NCI-H2107 treated with DMSO at 0.1 percent for 48 hours (cell line): ENCODE measurements around the gene DOCK3.
"Not testable (repeated sequence)": the region's sequence is repeated elsewhere in the genome, so short reads cannot be mapped to it uniquely, and the experiment has no call there.

ENCODE experiments used
- DNase-seq: peaks from one replicate; lab custom pipeline; 2025; ENCODE audit not compliant: unreplicated experiment; lab: John Stamatoyannopoulos, UW

The DOCK3 gene

DNA sequence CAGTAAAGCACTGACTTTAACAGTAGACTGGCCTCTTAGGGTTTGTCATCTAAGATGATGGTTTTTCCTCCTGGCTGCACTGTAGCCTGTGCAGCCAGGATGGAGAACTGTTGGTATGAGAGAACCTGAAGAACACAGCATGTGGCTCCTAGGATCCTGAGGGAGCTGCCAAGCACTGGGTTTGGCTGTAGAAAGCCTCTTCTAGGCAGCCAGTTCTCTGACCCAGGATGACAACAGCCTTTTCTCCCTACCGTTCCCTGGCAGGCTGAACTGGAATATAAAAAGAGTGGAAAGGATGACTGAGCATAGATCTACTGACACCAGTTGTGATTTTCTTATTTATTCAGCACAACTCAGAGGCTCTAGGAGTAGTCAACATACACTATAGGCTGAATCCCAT, 676.0 kb downstream of the DOCK3 start:
- DNase-seq: no peak

DNA sequence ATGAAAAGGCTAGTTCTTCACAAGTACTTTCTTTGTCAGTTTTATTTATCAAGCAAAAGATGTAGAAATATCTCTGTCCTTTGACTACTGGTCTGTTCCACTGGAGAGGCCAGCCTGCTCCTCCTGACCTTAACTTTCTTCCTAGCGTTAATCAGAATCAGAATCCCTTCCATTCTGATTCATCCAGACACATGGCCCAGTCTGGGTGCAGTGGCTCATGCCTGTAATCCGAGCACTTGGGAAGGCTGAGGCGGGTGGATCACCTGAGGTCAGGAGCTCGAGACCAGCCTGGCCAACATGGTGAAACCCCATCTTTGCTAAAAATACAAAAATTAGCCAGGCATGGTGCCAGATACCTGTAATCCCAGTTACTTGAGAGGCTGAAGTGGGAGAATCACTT, 678.4 kb downstream of the DOCK3 start:
- DNase-seq: no peak

DNA sequence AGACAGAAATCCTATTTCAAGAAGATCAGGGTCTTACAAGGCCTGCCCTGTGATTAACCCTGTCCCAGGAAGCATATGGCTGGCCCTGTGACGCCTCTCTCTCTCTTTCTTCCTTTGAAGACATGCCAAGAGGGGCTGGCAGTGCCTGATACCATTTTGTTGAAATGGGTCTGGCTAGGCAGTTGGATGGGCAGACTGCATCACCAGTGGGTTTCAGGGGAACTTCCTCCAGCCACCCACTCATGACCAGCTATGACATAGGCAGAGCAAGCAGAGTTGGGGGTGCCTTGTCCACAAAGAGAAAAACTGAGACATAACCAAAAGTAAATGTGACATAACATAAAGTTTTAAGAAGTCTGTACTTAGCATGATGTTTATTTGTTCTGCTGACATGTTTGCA, 679.0 kb downstream of the DOCK3 start:
- no peak for DNase-seq

DNA sequence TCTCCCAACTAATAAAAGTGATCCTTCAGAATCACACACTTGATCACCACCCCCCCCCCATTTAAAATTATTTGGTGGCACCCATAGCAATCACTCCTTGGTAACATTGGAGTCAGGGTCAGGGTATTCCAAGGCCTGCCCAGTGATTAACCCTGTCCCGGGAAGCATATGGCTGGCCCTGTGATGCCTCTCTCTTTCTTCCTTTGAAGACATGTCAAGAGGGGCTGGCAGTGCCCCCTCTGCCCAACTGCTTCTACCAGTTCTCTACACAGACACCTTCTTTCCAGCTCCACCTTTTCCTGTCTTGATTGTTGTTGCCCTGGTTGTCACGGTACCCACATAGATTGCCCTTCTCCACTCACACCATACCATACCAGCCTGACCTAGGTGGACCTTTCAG, 679.4 kb downstream of the DOCK3 start:
- no peak for DNase-seq

DNA sequence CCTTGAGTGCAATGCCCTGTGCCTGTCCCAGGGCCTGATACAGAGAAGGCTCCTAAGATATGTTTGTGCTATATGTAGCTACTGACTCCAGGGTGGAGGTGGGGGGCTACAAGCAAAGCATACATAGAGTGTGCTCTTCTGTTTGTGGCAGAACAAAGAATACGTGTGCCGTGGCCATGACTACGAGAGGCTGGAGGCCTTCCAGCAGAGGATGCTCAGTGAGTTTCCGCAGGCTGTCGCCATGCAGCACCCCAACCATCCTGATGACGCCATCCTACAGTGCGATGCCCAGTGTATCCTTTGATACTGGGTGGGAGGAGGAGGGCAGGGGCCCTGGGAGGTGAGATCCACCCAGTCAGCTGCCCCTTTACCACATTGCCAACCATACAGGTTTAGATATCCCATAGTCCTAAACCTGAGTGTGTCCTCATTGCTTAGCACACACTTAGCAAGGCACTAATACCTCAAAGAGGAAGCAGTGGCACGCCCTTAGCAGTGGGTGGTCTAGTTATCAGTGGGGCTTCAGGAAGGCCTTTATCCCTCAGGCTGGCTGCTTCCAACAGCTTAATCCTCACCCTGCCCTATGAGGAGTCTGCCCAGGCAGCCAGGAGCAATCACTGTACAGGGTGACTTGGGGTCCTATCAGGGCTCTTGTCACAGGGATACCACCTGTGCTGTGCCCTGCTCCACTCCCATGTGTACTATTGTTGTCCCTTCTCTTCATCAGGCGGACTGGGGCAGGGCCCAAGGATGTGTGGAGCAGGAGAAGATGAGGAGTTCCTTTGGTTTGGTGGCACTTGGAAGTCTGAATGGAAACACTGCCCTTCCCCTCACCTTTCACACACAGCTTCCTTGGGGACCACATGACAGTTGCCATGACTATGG, 680.2 kb downstream of the DOCK3 start:
- no peak for DNase-seq

DNA sequence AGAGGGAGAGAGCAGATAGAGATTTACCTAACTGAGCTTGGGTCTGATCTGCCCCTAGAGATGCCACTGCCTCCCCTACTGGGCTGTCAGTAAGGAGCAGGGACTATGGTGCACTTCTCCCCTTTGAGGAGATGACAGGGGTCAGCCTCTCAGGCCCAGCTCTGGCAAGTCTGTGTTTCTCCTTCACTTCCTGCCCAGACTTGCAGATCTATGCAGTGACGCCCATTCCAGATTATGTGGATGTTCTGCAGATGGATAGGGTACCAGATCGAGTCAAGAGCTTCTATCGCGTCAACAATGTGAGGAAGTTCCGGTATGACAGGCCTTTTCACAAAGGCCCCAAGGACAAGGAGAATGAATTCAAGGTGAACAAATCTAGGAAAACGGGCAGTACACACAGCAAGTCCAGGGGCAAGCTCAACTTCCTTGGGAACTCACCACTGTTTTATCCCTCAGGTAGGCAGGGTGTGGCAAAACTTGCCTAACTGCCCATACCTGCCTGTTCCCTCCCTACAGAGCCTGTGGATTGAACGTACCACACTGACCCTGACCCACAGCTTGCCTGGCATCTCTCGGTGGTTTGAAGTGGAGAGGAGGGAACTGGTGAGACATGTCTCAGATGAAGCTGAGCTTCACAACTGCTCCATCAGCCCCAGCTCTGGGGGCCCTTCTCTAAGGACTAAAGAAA, 681.3 kb downstream of the DOCK3 start:
- DNase-seq: no peak

DNA sequence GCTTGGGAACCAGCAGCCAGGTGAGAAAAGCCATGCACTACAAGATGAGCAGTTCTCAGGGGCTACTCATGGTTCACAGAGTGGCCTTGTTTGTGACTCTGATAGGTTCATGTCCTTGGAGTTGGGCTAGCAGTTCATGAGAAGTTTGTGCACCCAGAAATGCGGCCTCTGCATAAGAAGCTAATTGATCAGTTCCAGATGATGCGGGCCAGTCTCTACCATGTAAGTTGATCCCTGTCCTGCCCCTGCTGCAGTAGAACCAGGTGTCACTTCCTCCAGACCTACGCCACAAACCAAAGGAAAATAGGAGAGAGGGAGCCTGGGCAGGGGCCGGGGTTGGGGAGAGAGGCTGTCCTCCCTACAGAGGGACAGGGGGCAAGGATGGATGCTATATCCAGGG, 683.1 kb downstream of the DOCK3 start:
- DNase-seq: no peak

DNA sequence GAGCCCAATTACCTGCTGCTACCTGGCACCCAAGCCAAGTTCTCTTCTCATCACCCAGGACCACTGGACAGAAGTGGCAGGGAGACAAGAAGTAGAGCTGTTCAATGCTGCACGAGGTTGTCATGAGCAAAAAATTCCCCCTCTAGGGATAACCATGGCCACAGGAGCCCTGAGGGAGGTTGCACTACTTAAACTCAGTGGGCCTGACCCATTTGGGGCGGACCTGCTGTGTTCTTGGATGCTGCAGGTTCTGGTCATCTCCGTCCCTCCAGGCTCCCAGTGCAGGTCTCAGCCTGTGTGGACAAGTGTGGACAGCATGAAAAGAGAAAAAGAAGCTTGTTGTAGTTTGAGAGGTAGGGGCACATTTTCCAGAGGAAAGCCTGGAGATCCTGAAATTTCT, 684.3 kb downstream of the DOCK3 start:
- no peak for DNase-seq

DNA sequence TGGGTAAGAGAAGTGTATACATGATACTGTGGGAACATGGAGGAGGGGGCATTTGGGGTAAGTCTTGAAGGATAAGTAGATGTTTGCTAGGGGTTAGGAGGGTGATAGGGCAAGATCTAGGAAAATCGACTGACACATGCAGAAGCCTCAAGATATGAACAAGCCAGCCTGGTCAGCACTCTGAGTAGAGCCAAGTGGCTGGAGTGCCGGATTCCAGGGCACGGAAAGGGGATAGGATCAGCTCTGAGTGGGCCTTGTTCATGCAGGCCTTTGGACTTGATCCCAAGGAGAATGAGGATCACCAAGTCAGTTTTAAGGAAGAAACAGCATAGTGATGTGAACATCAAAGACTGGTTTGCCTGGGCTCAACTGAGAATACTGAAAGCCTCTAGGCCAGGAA, 686.1 kb downstream of the DOCK3 start:
- DNase-seq: no peak

DNA sequence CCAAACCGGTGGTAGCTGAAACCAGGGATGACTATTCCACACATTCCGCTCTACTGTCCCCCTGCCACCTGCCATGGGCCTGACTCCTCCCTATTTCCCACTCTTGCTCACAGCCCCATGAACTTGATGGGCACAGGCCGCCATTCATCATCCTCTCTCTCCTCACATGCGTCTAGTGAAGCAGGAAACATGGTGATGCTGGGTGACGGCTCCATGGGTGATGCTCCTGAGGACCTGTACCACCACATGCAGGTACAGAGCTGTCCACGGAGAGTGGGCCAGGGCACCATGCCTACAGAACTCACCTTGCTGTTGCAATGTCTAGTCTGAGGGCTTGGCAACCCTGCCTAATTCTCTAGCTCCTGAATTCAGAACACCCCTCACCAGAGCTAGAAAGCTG, 687.0 kb downstream of the DOCK3 start:
- DNase-seq: no peak

DNA sequence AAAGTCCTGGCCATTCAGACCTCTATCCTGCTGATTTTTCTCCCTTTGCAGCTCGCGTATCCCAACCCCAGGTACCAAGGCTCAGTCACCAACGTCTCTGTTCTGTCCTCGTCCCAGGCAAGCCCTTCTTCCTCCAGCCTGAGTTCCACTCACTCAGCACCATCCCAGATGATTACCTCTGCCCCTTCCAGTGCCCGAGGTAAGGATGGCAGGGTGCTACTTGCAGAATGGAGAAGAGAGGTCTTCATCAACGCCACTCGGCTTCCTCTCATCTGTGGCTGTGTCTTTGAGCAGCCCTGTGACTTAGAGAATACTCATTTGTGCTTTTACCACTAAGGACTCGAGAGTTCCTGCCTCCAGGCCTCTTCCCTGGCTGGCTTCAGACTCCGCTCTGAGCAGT, 687.7 kb downstream of the DOCK3 start:
- no peak for DNase-seq

DNA sequence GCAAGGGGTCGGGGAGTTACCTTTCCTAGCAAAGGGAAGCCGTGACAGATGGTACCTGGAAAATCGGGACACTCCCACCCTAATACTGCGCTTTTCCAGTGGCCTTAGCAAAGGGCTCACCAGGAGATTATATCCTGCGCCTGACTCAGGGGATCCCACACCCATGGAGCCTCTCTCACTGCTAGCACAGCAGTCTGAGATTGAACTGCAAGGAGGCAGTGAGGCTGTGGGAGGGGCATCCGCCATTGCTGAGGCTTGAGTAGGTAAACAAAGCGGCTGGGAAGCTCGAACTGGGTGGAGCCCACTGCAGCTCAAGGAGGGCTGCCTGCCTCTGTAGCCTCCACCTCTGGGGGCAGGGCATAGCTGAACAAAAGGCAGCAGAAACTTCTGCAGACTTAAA, 693.5 kb downstream of the DOCK3 start:
- not testable (repeated sequence) for DNase-seq

DNA sequence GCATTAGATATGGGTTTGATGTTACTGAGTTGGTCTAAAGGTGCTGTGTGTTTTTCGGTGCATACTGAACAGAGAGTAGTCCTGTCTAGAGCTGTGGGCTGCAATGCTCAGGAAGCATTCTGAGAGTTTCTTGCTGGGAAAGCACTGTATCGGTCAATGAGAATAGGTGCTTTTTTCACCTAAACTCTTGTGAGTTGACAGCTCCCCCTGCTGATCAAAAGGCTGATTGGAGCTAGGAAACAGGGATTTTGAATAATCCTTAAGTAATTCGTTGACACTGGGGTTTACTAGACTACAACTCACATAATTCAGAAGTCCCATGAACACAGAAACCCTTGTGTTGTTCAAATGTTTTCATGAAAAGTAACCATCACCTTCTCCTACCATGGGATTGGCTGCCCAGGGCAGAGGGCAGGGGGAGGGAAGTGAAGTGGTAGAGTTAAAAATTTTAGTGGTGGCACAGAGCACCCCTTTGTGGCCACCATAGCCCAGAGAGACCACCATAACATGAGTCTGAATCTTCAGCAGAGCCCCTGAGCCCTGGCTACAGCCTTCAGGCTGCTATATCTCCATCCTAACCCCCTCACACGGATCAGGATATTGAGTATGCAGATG, 697.3 kb downstream of the DOCK3 start:
- no peak for DNase-seq

DNA sequence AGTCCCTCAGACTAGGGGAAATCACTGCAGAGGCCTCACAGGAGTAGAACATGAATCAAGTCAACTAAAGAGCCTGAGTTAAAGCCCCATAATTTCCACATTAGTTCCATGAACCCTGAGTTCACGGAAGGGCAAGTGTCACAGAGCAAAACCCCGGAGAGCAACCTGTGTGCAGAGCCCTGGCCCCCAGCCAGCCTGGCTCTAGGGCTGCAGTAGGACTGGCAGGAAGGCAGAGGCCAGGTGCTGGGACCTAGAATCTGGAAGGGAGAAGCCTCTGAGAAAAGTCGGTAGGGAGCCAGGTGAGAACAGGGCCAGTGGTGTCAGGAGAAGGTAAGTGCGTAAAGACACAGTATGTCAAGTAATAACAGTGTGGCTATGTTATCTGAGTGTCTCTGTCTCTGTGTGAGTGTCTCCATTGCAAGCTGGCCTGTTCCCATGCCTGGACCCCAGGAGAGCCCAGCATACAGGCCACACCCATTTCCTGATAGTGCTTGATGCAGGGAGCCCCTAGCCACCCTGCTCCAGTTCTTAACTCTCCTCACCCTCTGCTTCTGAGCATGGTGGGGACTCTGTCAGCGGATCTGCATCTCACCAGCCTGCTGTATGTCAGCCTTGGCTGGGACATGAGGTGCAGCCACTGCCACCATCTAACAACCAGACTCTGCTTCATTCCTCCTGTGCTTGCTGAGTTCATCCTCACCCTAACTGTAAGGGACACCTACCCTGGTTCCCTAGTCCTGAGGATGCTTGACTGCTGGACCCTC, 699.1 kb downstream of the DOCK3 start:
- no peak for DNase-seq

DNA sequence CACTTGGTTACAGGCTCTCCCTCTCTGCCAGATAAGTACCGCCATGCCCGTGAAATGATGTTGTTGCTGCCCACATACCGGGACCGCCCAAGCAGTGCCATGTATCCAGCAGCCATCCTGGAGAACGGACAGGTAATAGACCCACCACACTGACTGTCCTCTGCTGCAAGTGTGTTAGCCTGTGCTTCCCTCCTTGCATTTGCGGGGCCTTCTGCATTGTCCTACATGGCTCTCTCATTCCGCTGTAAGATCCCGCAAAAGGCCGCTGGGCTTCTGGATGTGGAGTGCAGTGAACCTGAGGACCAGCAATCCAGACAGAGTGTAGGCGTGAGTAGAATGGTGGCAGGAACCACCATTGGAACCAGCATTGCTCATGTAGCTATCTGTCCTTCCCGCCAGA, 699.7 kb downstream of the DOCK3 start:
- no peak for DNase-seq

DNA sequence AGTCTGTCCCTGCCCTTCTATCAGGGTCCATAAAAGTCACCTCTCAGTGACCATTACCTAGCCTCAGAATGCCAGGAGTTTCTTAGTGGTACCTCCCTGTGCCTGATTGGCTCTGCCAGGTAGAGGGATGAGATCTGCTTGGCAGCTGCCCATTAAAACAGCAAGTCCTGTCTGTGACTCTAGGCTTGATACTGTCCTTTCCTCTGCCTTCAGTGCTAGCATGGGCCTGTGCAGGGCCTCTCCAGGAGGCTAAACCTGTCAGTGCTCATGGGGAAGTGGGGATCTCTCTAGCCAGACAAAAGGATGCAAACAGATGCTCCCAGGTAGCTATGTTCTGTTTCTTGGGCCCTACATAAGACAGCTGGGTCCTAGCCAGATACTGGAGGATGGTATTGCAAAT, 700.4 kb downstream of the DOCK3 start:
- DNase-seq: no peak

DNA sequence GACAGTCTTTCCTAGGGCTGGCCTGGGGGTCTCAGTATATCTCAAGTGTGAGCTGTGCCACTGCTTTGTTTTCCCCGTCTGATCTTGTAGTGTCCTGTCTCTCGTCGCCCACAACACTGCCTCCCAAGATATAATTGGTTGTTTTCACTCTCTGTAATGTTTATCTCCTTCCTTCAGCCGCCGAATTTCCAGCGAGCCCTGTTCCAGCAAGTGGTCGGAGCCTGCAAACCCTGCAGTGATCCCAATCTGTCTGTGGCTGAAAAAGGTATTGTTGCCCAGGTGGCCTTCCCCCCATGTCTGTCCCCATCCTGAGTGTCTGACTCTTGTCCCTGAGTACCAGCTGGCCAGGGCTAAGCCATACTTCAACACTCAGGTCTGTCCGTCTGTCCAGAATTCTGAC, 700.8 kb downstream of the DOCK3 start:
- DNase-seq: no peak

DNA sequence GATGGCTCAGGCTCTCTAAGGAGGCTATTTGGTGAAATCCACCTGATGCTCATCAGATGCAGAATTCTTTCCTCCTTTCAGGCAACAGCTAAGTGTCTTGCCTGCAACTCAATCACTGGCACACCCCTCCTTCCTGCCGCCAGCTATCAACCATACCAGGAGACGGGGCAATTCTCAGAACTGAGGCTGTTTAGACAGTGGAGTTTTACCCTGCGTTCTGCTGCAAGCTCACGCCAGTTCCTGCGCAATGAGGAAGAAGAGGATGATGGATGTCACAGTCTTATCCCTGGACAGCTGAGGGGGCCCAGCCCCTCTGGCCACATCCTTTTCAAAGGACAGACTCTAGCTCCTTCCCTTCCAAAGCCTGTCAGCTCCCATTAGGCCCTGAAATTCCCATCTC, 703.3 kb downstream of the DOCK3 start:
- no peak for DNase-seq

DNA sequence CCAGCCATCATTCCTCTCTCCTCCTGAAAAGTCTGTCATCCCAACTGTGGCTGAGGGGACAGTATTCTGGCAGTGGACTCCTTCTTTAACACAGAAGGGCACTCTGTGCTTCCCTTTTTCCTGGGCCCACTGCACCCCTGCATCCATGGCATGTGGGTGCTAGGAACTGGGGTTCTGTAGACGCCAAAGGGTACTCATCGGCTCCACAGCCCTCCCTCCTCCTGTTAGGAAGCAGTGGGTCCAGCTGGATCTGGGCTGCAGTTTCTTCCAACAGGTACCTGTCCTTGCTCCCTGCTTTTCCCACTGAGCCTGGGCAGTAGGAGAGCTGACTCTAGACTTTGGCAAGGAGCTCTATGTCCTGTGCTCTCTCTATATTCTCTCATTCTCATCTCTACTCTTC, 704.0 kb downstream of the DOCK3 start:
- no peak for DNase-seq

DNA sequence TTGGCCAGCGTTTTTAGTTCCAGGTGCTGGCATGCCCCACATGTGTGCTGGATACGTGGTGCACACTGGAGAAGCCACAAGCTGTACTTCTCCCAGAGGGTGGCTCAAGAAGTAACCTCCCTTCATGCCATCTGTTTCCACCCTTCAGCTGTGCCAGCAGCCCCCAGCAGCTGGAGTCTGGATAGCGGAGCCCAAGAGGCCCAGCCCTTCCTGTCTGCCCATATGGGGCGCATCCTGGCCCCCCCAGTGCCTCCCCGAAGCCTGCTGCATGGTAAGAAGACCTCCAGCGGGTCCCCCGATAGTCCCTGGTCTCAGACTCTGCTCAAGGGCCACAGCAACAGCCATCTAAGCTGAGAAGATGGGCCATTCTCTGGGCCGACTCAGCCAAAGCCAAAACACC, 704.6 kb downstream of the DOCK3 start:
- no peak for DNase-seq

DNA sequence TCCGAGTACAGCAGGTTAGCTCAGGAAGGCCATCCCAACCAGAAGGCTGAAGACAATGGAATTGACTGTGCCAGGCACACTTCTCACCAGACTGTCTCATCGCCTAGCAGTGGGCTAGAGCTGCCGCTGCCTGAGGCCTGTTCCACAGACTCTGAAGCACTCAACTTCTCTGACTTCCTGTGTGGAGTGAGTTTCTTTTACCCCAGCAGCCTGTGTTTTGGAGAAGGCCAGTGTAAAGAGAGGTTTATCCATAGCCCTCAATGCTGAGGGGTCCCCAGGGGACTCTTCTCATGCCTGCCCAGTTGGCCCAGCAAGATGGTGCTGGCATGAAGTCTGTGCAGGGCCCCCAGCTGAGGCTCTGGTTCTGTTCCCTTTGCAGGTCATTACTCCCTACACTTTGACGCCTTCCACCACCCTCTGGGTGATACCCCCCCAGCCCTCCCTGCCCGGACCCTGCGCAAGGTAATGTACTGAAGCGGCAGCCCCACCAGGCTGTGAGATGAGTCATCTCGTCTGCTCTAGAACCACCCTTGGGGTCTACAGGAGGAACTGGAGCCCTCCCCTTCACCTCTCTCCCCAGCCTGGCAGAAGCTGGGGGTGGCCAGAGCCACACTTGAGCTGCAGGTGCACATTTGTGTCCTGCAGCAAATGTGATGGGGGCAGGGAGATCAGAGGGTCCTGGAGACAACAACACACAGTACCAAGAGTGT, 705.2 kb downstream of the DOCK3 start:
- no peak for DNase-seq
